HepG2 (cell line): ENCODE measurements around the gene DNAH9.

Experiments used
- CEBPB ChIP-seq: IDR thresholded peaks from 2 replicates; pipeline ENCODE4 v1.6.1; 2011; ENCODE audit warnings: low read depth, low read length, improper control_type of control experiment, borderline replicate concordance
- CREM ChIP-seq, 2 experiments: sonication (generic) in 1 of 2; formaldehyde crosslinking in 1 of 2; IDR thresholded peaks; 2 replicates each; pipeline versions ENCODE4 v1.4.0 to v1.6.1; 2016 to 2020; ENCODE audit warnings: antibody characterized with exemption in 1 of 2, mild to moderate bottlenecking in 1 of 2, missing genetic modification reagents in 1 of 2
- FOXM1 ChIP-seq: sonication (generic); formaldehyde crosslinking; IDR thresholded peaks from 2 replicates; pipeline ENCODE4 v1.5.0; 2020; ENCODE audit warnings: missing genetic modification reagents
- NBN ChIP-seq: fragments of 450-650 bp; conservative IDR thresholded peaks from 2 replicates; pipeline ENCODE4 v1.6.1; 2017
- NR3C1 ChIP-seq: sonication (generic); formaldehyde crosslinking; IDR thresholded peaks from 2 replicates; pipeline ENCODE4 v1.4.0; 2020; ENCODE audit warnings: missing genetic modification reagents
- PHF8 ChIP-seq: sonication (generic); formaldehyde crosslinking; IDR thresholded peaks from 2 replicates; pipeline ENCODE4 v1.5.0; 2020; ENCODE audit warnings: missing genetic modification reagents
- RFX5 ChIP-seq: IDR thresholded peaks from 2 replicates; pipeline ENCODE4 v1.6.1; 2011; ENCODE audit warnings: low read depth, low read length, improper control_type of control experiment
- ZFP41 ChIP-seq: sonication (generic); formaldehyde crosslinking; IDR thresholded peaks from 2 replicates; pipeline ENCODE4 v1.4.0; 2020; ENCODE audit warnings: mild to moderate bottlenecking, missing genetic modification reagents, borderline replicate concordance
- ZNF775 ChIP-seq: sonication (generic); formaldehyde crosslinking; IDR thresholded peaks from 2 replicates; pipeline ENCODE4 v1.4.0; 2020; ENCODE audit warnings: missing genetic modification reagents, mild to moderate bottlenecking, moderate library complexity, borderline replicate concordance
- TF ChIP-seq, protein P1 (sequence below): conservative IDR thresholded peaks from 2 replicates; pipeline ENCODE4 v1.6.1; 2018; ENCODE audit warnings: missing genetic modification reagents
- TF ChIP-seq, protein P2 (sequence below): sonication (generic); formaldehyde crosslinking; IDR thresholded peaks from 2 replicates; pipeline ENCODE4 v1.5.0; 2020; ENCODE audit warnings: mild to moderate bottlenecking, missing genetic modification reagents, moderate library complexity
- TF ChIP-seq, protein P3 (sequence below): sonication (generic); formaldehyde crosslinking; IDR thresholded peaks from 2 replicates; pipeline ENCODE4 v1.8.0; 2022; ENCODE audit warnings: missing genetic modification reagents, mild to moderate bottlenecking, moderate library complexity, borderline replicate concordance
- TF ChIP-seq, protein P4 (sequence below): sonication (generic); formaldehyde crosslinking; IDR thresholded peaks from 2 replicates; pipeline ENCODE4 v1.8.1; 2022; ENCODE audit warnings: low read depth, mild to moderate bottlenecking, missing genetic modification reagents
- TF ChIP-seq, protein P5 (sequence below), 2 experiments: IDR thresholded peaks; 2 replicates each; pipeline ENCODE4 v1.6.1; 2011 to 2012; ENCODE audit warnings: low read length in 2 of 2, borderline replicate concordance in 1 of 2, low read depth in 1 of 2, mild to moderate bottlenecking in 1 of 2, moderate library complexity in 1 of 2

DNA sequence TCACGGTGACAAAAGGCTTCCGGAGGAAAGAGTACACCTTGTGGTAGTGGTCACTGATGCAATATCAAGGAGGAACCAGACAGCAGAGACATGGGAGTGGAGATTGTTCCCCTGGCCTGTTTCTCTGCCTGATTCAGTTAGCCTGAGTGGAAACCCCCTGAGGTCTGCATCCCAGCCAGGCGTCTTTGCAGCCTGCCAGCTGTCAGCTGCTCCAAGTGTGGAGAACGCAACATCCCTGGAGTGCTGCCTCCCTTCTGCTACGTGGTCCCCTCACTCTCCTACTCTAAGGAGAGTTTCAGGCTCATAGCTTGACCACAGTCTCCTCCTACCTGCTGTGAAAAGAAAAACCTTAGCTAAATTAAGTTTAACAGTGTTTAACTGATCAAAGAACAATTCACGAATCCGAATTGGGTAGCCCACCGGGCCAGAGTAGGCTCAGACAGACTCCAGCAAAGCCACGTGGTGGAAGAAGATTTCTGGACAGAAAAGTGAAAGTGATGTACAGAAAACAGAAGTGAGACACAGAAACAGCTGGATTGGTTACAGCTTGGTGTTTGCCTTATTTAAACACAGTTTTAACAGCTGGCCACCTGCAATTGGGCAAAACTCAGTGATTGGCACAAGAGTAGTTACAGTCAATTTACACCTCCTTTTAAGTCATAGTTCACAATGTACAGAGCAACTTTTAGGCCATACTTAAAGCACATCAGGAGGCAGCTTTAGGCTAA lies 188.6 kb downstream of the DNAH9 start:
- TF ChIP-seq PHF8 (CRISPR knock-in tag) (no peak), CREM (IDR thresholded peaks at IDR 0.05) (no peak), CREM (CRISPR knock-in tag; IDR thresholded peaks at IDR 0.05) (no peak), CEBPB (no peak), NR3C1 (CRISPR knock-in tag) (no peak), ZFP41 (CRISPR knock-in tag) (no peak), ZNF775 (CRISPR knock-in tag) (no peak), NBN (no peak), FOXM1 (CRISPR knock-in tag) (no peak), RFX5 (no peak)
- TF ChIP-seq, protein P1, sequence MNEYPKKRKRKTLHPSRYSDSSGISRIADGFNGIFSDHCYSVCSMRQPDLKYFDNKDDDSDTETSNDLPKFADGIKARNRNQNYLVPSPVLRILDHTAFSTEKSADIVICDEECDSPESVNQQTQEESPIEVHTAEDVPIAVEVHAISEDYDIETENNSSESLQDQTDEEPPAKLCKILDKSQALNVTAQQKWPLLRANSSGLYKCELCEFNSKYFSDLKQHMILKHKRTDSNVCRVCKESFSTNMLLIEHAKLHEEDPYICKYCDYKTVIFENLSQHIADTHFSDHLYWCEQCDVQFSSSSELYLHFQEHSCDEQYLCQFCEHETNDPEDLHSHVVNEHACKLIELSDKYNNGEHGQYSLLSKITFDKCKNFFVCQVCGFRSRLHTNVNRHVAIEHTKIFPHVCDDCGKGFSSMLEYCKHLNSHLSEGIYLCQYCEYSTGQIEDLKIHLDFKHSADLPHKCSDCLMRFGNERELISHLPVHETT = no peak
- TF ChIP-seq, protein P2, sequence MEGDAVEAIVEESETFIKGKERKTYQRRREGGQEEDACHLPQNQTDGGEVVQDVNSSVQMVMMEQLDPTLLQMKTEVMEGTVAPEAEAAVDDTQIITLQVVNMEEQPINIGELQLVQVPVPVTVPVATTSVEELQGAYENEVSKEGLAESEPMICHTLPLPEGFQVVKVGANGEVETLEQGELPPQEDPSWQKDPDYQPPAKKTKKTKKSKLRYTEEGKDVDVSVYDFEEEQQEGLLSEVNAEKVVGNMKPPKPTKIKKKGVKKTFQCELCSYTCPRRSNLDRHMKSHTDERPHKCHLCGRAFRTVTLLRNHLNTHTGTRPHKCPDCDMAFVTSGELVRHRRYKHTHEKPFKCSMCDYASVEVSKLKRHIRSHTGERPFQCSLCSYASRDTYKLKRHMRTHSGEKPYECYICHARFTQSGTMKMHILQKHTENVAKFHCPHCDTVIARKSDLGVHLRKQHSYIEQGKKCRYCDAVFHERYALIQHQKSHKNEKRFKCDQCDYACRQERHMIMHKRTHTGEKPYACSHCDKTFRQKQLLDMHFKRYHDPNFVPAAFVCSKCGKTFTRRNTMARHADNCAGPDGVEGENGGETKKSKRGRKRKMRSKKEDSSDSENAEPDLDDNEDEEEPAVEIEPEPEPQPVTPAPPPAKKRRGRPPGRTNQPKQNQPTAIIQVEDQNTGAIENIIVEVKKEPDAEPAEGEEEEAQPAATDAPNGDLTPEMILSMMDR = no peak
- TF ChIP-seq, protein P3, sequence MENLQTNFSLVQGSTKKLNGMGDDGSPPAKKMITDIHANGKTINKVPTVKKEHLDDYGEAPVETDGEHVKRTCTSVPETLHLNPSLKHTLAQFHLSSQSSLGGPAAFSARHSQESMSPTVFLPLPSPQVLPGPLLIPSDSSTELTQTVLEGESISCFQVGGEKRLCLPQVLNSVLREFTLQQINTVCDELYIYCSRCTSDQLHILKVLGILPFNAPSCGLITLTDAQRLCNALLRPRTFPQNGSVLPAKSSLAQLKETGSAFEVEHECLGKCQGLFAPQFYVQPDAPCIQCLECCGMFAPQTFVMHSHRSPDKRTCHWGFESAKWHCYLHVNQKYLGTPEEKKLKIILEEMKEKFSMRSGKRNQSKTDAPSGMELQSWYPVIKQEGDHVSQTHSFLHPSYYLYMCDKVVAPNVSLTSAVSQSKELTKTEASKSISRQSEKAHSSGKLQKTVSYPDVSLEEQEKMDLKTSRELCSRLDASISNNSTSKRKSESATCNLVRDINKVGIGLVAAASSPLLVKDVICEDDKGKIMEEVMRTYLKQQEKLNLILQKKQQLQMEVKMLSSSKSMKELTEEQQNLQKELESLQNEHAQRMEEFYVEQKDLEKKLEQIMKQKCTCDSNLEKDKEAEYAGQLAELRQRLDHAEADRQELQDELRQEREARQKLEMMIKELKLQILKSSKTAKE (CRISPR knock-in tag) = no peak
- TF ChIP-seq, protein P4, sequence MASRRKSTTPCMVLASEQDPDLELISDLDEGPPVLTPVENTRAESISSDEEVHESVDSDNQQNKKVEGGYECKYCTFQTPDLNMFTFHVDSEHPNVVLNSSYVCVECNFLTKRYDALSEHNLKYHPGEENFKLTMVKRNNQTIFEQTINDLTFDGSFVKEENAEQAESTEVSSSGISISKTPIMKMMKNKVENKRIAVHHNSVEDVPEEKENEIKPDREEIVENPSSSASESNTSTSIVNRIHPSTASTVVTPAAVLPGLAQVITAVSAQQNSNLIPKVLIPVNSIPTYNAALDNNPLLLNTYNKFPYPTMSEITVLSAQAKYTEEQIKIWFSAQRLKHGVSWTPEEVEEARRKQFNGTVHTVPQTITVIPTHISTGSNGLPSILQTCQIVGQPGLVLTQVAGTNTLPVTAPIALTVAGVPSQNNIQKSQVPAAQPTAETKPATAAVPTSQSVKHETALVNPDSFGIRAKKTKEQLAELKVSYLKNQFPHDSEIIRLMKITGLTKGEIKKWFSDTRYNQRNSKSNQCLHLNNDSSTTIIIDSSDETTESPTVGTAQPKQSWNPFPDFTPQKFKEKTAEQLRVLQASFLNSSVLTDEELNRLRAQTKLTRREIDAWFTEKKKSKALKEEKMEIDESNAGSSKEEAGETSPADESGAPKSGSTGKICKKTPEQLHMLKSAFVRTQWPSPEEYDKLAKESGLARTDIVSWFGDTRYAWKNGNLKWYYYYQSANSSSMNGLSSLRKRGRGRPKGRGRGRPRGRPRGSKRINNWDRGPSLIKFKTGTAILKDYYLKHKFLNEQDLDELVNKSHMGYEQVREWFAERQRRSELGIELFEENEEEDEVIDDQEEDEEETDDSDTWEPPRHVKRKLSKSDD (CRISPR knock-in tag) = no peak
- TF ChIP-seq, protein P5, sequence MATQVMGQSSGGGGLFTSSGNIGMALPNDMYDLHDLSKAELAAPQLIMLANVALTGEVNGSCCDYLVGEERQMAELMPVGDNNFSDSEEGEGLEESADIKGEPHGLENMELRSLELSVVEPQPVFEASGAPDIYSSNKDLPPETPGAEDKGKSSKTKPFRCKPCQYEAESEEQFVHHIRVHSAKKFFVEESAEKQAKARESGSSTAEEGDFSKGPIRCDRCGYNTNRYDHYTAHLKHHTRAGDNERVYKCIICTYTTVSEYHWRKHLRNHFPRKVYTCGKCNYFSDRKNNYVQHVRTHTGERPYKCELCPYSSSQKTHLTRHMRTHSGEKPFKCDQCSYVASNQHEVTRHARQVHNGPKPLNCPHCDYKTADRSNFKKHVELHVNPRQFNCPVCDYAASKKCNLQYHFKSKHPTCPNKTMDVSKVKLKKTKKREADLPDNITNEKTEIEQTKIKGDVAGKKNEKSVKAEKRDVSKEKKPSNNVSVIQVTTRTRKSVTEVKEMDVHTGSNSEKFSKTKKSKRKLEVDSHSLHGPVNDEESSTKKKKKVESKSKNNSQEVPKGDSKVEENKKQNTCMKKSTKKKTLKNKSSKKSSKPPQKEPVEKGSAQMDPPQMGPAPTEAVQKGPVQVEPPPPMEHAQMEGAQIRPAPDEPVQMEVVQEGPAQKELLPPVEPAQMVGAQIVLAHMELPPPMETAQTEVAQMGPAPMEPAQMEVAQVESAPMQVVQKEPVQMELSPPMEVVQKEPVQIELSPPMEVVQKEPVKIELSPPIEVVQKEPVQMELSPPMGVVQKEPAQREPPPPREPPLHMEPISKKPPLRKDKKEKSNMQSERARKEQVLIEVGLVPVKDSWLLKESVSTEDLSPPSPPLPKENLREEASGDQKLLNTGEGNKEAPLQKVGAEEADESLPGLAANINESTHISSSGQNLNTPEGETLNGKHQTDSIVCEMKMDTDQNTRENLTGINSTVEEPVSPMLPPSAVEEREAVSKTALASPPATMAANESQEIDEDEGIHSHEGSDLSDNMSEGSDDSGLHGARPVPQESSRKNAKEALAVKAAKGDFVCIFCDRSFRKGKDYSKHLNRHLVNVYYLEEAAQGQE (IDR thresholded peaks at IDR 0.05; ENCODE audit: borderline replicate concordance in 1 of 2, low read depth in 1 of 2, low read length in 2 of 2) = no peak
